ENCODE results near the gene SRSF10. TPM values are rescaled to one million over a fixed set of nuclear protein-coding genes. Genes with fewer than 3 reads are reported as not detected.
A peak's percentile ranks its signal among the peaks of the same experiment; 100 is the strongest.
"Not testable (repeated sequence)": the region's sequence is repeated elsewhere in the genome, so short reads cannot be mapped to it uniquely, and the experiment has no call there.

The SRSF10 gene
- total and polyA plus RNA-seq, 2 experiments from 2014 or later, result 99.4 to 121 TPM

- Histone ChIP-seq H2AFZ (no peak overlapping the region), H3K9me3 (ENCODE audit: low read depth) (no peaks in the 10 kb centered on the region), H3K27me3 (replicated peaks; ENCODE audit: insufficient read depth) (no peaks in the 10 kb centered on the region), H3K4me1 (ENCODE audit: insufficient read depth) (peaks cover 6% of the 10 kb centered on the region; the same call in 1 of the 2 replicates), H3K9ac (no peak overlapping the region), H4K20me1 (ENCODE audit: insufficient read depth) (no peaks in the 10 kb centered on the region), H3F3A (ENCODE audit: insufficient read depth) (no peaks in the 10 kb centered on the region), H3K9me2 (ENCODE audit: insufficient read depth) (no peaks in the 10 kb centered on the region), H3K79me2 (ENCODE audit: insufficient read depth) (no peaks in the 10 kb centered on the region), H3K27ac (no peak overlapping the region), H3K36me3 (ENCODE audit: low read depth) (no peaks in the 10 kb centered on the region), H3K4me2 (ENCODE audit: unreplicated experiment) (no peak overlapping the region), H3K4me3 (no peak overlapping the region)
- DNase-seq, result no peak
- TF ChIP-seq EZH2 (IDR thresholded peaks at IDR 0.05; ENCODE audit: insufficient read depth, poor library complexity, severe bottlenecking) (no peak), EZH2phosphoT487 (IDR thresholded peaks at IDR 0.05; ENCODE audit: insufficient read depth, low read depth) (no peak)
- in situ Hi-C loops (cut with MboI), result no loop called here
- 88 to 91% methylated on average over 3 of the region's 3 CpGs for WGBS, 2 experiments (ENCODE audit: low coverage in 1 of 2, low lambda C conversion rate in 2 of 2, missing lambda C conversion rate in 2 of 2)
Observed at GRCh38 chr1:23989263-23989662, 9.1 kb upstream of the SRSF10 start.

- H3K4me3 ChIP-seq; H3K9me2 ChIP-seq (ENCODE audit: insufficient read depth); H3F3A ChIP-seq (ENCODE audit: insufficient read depth); H3K9ac ChIP-seq; in situ Hi-C loops (cut with MboI); H3K27me3 ChIP-seq (replicated peaks; ENCODE audit: insufficient read depth); DNase-seq; H3K79me2 ChIP-seq (ENCODE audit: insufficient read depth); H3K27ac ChIP-seq; H3K4me2 ChIP-seq (ENCODE audit: unreplicated experiment); H3K4me1 ChIP-seq (ENCODE audit: insufficient read depth); H4K20me1 ChIP-seq (ENCODE audit: insufficient read depth); H2AFZ ChIP-seq; H3K36me3 ChIP-seq (ENCODE audit: low read depth); H3K9me3 ChIP-seq (ENCODE audit: low read depth): not testable (repeated sequence)
- WGBS, 2 experiments (ENCODE audit: low coverage in 1 of 2, low lambda C conversion rate in 2 of 2, missing lambda C conversion rate in 2 of 2), result 89 to 91% methylated on average over 9 to 22 of the region's 23 CpGs
Observed at GRCh38 chr1:23987038-23987437, 6.9 kb upstream of the SRSF10 start.

- no peak overlapping the region for H3K4me3 ChIP-seq
- no peak for TF ChIP-seq EZH2phosphoT487 (IDR thresholded peaks at IDR 0.05; ENCODE audit: insufficient read depth, low read depth)
- no peak for TF ChIP-seq EZH2 (IDR thresholded peaks at IDR 0.05; ENCODE audit: insufficient read depth, poor library complexity, severe bottlenecking)
- H3F3A ChIP-seq (ENCODE audit: insufficient read depth), result no peaks in the 10 kb centered on the region
- no peaks in the 10 kb centered on the region for H3K27me3 ChIP-seq (replicated peaks; ENCODE audit: insufficient read depth)
- DNase-seq, result peak; percentile 73
- in situ Hi-C loops (cut with MboI), result no loop called here
- H3K4me1 ChIP-seq (ENCODE audit: insufficient read depth), result peaks cover 12% of the 10 kb centered on the region
- WGBS, 2 experiments (ENCODE audit: low coverage in 1 of 2, low lambda C conversion rate in 2 of 2, missing lambda C conversion rate in 2 of 2), result 73 to 75% methylated on average over 5 of the region's 5 CpGs
- H3K9me3 ChIP-seq (ENCODE audit: low read depth), result no peaks in the 10 kb centered on the region
- H3K9ac ChIP-seq, result no peak overlapping the region
- no peaks in the 10 kb centered on the region for H3K36me3 ChIP-seq (ENCODE audit: low read depth)
- H3K9me2 ChIP-seq (ENCODE audit: insufficient read depth), result no peaks in the 10 kb centered on the region
- H3K4me2 ChIP-seq (ENCODE audit: unreplicated experiment), result no peak overlapping the region
- H3K27ac ChIP-seq, result 0 out of 2 replicates have a peak overlapping the region, but pooled peaks have one; percentile 1
- H3K79me2 ChIP-seq (ENCODE audit: insufficient read depth), result peaks cover 5% of the 10 kb centered on the region
- H4K20me1 ChIP-seq (ENCODE audit: insufficient read depth), result no peaks in the 10 kb centered on the region
- no peak overlapping the region for H2AFZ ChIP-seq
Observed at GRCh38 chr1:23984417-23985186, 4.5 kb upstream of the SRSF10 start.

DNA sequence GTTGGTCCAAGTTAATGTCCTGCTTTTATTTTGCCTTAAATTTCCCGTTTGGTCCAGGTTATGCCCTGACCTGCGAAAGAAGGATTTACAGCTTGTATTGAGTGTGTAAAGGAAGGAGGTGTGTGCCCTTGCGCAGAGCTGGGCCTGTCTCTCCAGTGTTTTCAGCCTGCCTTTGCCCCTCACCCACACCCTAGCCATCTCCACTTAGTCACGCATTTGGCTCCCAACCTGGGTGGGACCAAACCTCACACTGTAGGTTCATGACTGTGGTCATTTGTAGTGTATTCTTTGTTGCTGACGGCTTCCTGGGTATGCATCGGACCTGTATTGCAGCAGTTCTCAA, 572 bp upstream of the SRSF10 start:
- Histone ChIP-seq H3K9ac (peak overlapping the region; percentile 99), H3K9me2 (ENCODE audit: insufficient read depth) (no peaks in the 10 kb centered on the region), H3K27ac (peak overlapping the region; percentile 96), H3F3A (ENCODE audit: insufficient read depth) (no peaks in the 10 kb centered on the region), H3K4me2 (ENCODE audit: unreplicated experiment) (peak overlapping the region; percentile 91), H3K4me3 (peak overlapping the region; percentile 98), H3K4me1 (ENCODE audit: insufficient read depth) (peaks cover 37% of the 10 kb centered on the region), H2AFZ (peak overlapping the region; percentile 96), H3K79me2 (ENCODE audit: insufficient read depth) (peaks cover 44% of the 10 kb centered on the region), H4K20me1 (ENCODE audit: insufficient read depth) (peaks cover 7% of the 10 kb centered on the region; the same call in 1 of the 2 replicates), H3K27me3 (replicated peaks; ENCODE audit: insufficient read depth) (no peaks in the 10 kb centered on the region), H3K36me3 (ENCODE audit: low read depth) (peaks cover 4% of the 10 kb centered on the region; the same call in 1 of the 2 replicates), H3K9me3 (ENCODE audit: low read depth) (no peaks in the 10 kb centered on the region)
- WGBS, 2 experiments (ENCODE audit: low coverage in 1 of 2, low lambda C conversion rate in 2 of 2, missing lambda C conversion rate in 2 of 2), result 49 to 50% methylated on average over 6 of the region's 6 CpGs
- no peak for TF ChIP-seq EZH2phosphoT487 (IDR thresholded peaks at IDR 0.05; ENCODE audit: insufficient read depth, low read depth)
- in situ Hi-C loops (cut with MboI), result no loop called here
- DNase-seq, result peak; percentile 58

Data from GM23248 (cell line).